GM23338 (cell line): ENCODE results near the gene DNAJB8. TPM values are rescaled to one million over a fixed set of nuclear protein-coding genes. Genes with fewer than 3 reads are reported as not detected.

Source experiments
- ATAC-seq: fragments of 200-7000 bp; cut with Tn5 transposase; 3 replicates; pipeline ENCODE4 v1.9.1; 2020
- DNase-seq: peaks from one replicate; pipeline ENCODE4 v3.0.0-alpha.2; 2015; ENCODE audit warnings: low spot score
- H2AFZ ChIP-seq: fragments of 200-600 bp; sonication (generic); 2 replicates; pipeline ENCODE4 v1.8.0; 2016; ENCODE audit warnings: antibody characterized with exemption, mild to moderate bottlenecking, moderate library complexity
- H3F3A ChIP-seq: fragments of 200-600 bp; sonication (generic); replicated peaks from 2 replicates; pipeline ENCODE4 v1.8.0; 2017; ENCODE audit warnings: antibody characterized with exemption, mixed run types, low read depth
- H3K27ac ChIP-seq: fragments of 200-600 bp; sonication (generic); 2 replicates; pipeline ENCODE4 v1.6.1; 2016; ENCODE audit warnings: low read depth
- H3K27me3 ChIP-seq: fragments of 200-600 bp; sonication (generic); 2 replicates; pipeline ENCODE4 v1.8.0; 2016; ENCODE audit warnings: mild to moderate bottlenecking, mixed run types, moderate library complexity; ENCODE audit not compliant: insufficient read depth
- H3K36me3 ChIP-seq: fragments of 200-600 bp; sonication (generic); 2 replicates; pipeline ENCODE4 v1.8.0; 2016; ENCODE audit warnings: mild to moderate bottlenecking; ENCODE audit not compliant: insufficient read depth
- H3K4me1 ChIP-seq: fragments of 200-600 bp; sonication (generic); 2 replicates; pipeline ENCODE4 v1.8.0; 2016; ENCODE audit warnings: mild to moderate bottlenecking, moderate library complexity; ENCODE audit not compliant: insufficient read depth
- H3K4me2 ChIP-seq: fragments of 200-600 bp; sonication (generic); 2 replicates; pipeline ENCODE4 v1.7.1; 2017; ENCODE audit warnings: mixed run types
- H3K4me3 ChIP-seq: fragments of 200-600 bp; sonication (generic); 2 replicates; pipeline ENCODE4 v1.6.1; 2016; ENCODE audit warnings: mixed run types
- H3K79me2 ChIP-seq: fragments of 200-600 bp; sonication (generic); replicated peaks from 2 replicates; pipeline ENCODE4 v1.8.0; 2017; ENCODE audit warnings: mild to moderate bottlenecking; ENCODE audit not compliant: insufficient read depth
- H3K9me2 ChIP-seq: fragments of 200-600 bp; sonication (generic); 2 replicates; pipeline ENCODE4 v1.8.0; 2017; ENCODE audit not compliant: insufficient read depth
- H4K20me1 ChIP-seq: fragments of 200-600 bp; sonication (generic); replicated peaks from 2 replicates; pipeline ENCODE4 v1.8.0; 2017; ENCODE audit warnings: mild to moderate bottlenecking; ENCODE audit not compliant: insufficient read depth
- H3K27ac Mint-ChIP-seq: 2 replicates; pipeline ENCODE4 v1.8.0; 2020; ENCODE audit warnings: inconsistent platforms, mild to moderate bottlenecking, moderate library complexity, mixed read lengths
- H3K27me3 Mint-ChIP-seq: 3 replicates; pipeline ENCODE4 v1.8.0; 2022; ENCODE audit warnings: low read depth, mild to moderate bottlenecking, moderate library complexity, mixed read lengths, inconsistent platforms; ENCODE audit not compliant: insufficient read depth, poor library complexity
- H3K36me3 Mint-ChIP-seq: 3 replicates; pipeline ENCODE4 v1.8.0; 2021; ENCODE audit warnings: low read depth, mild to moderate bottlenecking, inconsistent platforms, moderate library complexity, mixed read lengths
- H3K4me1 Mint-ChIP-seq: 3 replicates; pipeline ENCODE4 v1.8.0; 2020; ENCODE audit warnings: mild to moderate bottlenecking, inconsistent platforms, mixed read lengths
- H3K4me3 Mint-ChIP-seq: 3 replicates; pipeline ENCODE4 v1.8.0; 2021; ENCODE audit warnings: moderate library complexity, mild to moderate bottlenecking, inconsistent platforms, mixed read lengths
- H3K9me3 Mint-ChIP-seq: 3 replicates; pipeline ENCODE4 v1.8.0; 2020; ENCODE audit warnings: moderate library complexity, mild to moderate bottlenecking, inconsistent platforms, mixed read lengths
- CREB1 ChIP-seq: fragments of 250-450 bp; sonication (Bioruptor Pico); IDR thresholded peaks from 2 replicates; pipeline ENCODE4 v1.5.0; 2020; ENCODE audit warnings: low read depth, mild to moderate bottlenecking, moderate library complexity
- ETS1 ChIP-seq: IDR thresholded peaks from 2 replicates; pipeline ENCODE4 v1.6.1; 2016; ENCODE audit warnings: antibody characterized with exemption
- EZH2 ChIP-seq: fragments of 200-600 bp; sonication (generic); IDR thresholded peaks from one replicate; pipeline ENCODE4 v1.8.0; 2017; ENCODE audit warnings: antibody characterized with exemption, mild to moderate bottlenecking, low read depth; ENCODE audit not compliant: unreplicated experiment
- EZH2phosphoT487 ChIP-seq: fragments of 200-600 bp; sonication (generic); IDR thresholded peaks from one replicate; pipeline ENCODE4 v1.8.1; 2018; ENCODE audit warnings: antibody characterized with exemption; ENCODE audit not compliant: unreplicated experiment
- JUNB ChIP-seq: IDR thresholded peaks from one replicate; pipeline ENCODE4 v1.6.1; 2016; ENCODE audit warnings: antibody characterized with exemption; ENCODE audit not compliant: unreplicated experiment
- NANOG ChIP-seq: IDR thresholded peaks from 2 replicates; pipeline ENCODE4 v1.6.1; 2016; ENCODE audit warnings: antibody characterized with exemption, borderline replicate concordance
- POLR2AphosphoS5 ChIP-seq: IDR thresholded peaks from 2 replicates; pipeline ENCODE4 v1.6.1; 2016; ENCODE audit warnings: antibody characterized with exemption, low read depth
- REST ChIP-seq: IDR thresholded peaks from one replicate; pipeline ENCODE4 v1.6.1; 2018; ENCODE audit warnings: antibody characterized with exemption; ENCODE audit not compliant: unreplicated experiment
- STAT1 ChIP-seq: IDR thresholded peaks from one replicate; pipeline ENCODE4 v1.6.1; 2016; ENCODE audit warnings: antibody characterized with exemption; ENCODE audit not compliant: unreplicated experiment
- ZNF114 ChIP-seq: fragments of 250-450 bp; sonication (Bioruptor Pico); IDR thresholded peaks from 2 replicates; pipeline ENCODE4 v1.5.0; 2020; ENCODE audit warnings: mild to moderate bottlenecking, moderate library complexity
- ZNF331 ChIP-seq: fragments of 250-450 bp; sonication (Bioruptor Pico); IDR thresholded peaks from 2 replicates; pipeline ENCODE4 v1.5.0; 2020; ENCODE audit warnings: low read depth, mild to moderate bottlenecking, moderate library complexity
- ZNF462 ChIP-seq: fragments of 250-450 bp; sonication (Bioruptor Pico); IDR thresholded peaks from 2 replicates; pipeline ENCODE4 v1.5.0; 2020; ENCODE audit warnings: mild to moderate bottlenecking, moderate library complexity
- polyA plus RNA-seq: library from polyadenylated mRNA; unstranded; fragments of >200 nt; fragmentation: Nextera tagmentation; extraction: Ambion mirVana; gene quantifications from 2 replicates; pipeline ENCODE4 v1.2.1, GENCODE V29; 2016
- total RNA-seq: library from RNA; depleted of rRNA; stranded (reverse); fragments of >200 nt; shearing (Covaris generic); gene quantifications from 2 replicates; pipeline ENCODE4 v1.2.3, GENCODE V29; 2014
- TF ChIP-seq, protein P1 (sequence below), 2 experiments: fragments of 200-600 bp in 1 of 2; sonication (generic) in 1 of 2; conservative IDR thresholded peaks; 2 replicates each; pipeline versions ENCODE4 v1.5.1 to v1.6.1; 2016 to 2017; ENCODE audit warnings: antibody characterized with exemption in 2 of 2, low read depth in 2 of 2, mild to moderate bottlenecking in 2 of 2, moderate library complexity in 1 of 2

DNAJB8 gene
- total and polyA plus RNA-seq, 2 experiments from 2014 or later, result not detected

DNA sequence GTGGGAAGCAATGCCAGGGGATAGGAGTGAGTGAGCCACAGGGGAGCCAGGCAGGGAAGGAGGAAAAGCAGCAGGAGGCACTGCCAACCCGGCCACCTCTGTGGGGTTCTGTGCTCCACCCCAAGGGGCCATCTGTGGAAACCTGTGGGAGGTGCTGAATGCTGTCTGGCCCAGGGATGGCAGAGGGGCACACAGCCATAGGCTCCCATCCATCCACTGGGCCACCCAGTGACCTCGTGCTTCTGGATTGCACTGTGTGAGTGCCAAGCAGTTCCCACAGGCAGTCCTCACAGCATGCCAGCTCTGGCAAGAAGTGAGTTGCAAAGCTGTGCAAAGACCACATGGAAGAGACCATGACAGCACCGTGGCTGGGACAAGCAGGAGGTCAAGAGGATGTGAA lies 27.5 kb downstream of the DNAJB8 start:
- H2AFZ ChIP-seq, result no peak overlapping the region
- Mint-ChIP-seq H3K27me3 (peaks cover 25% of the 10 kb centered on the region), H3K9me3 (no peaks in the 10 kb centered on the region), H3K27ac (no peak overlapping the region), H3K36me3 (no peaks in the 10 kb centered on the region), H3K4me1 (peaks cover 18% of the 10 kb centered on the region), H3K4me3 (no peak overlapping the region)
- peaks cover 12% of the 10 kb centered on the region; the same call in 1 of the 2 replicates for H3K4me1 ChIP-seq
- ATAC-seq (no peak), DNase-seq (no peak)
- H4K20me1 ChIP-seq, result no peaks in the 10 kb centered on the region
- H3K79me2 ChIP-seq, result no peaks in the 10 kb centered on the region
- H3K36me3 ChIP-seq, result no peaks in the 10 kb centered on the region
- TF ChIP-seq ZNF331 (CRISPR knock-in tag) (no peak), CREB1 (CRISPR knock-in tag) (no peak), ZNF114 (no peak), ETS1 (no peak), NANOG (no peak), STAT1 (no peak), REST (no peak), EZH2 (no peak), EZH2phosphoT487 (no peak), POLR2AphosphoS5 (no peak), JUNB (no peak), ZNF462 (CRISPR knock-in tag) (no peak)
- TF ChIP-seq, protein P1, sequence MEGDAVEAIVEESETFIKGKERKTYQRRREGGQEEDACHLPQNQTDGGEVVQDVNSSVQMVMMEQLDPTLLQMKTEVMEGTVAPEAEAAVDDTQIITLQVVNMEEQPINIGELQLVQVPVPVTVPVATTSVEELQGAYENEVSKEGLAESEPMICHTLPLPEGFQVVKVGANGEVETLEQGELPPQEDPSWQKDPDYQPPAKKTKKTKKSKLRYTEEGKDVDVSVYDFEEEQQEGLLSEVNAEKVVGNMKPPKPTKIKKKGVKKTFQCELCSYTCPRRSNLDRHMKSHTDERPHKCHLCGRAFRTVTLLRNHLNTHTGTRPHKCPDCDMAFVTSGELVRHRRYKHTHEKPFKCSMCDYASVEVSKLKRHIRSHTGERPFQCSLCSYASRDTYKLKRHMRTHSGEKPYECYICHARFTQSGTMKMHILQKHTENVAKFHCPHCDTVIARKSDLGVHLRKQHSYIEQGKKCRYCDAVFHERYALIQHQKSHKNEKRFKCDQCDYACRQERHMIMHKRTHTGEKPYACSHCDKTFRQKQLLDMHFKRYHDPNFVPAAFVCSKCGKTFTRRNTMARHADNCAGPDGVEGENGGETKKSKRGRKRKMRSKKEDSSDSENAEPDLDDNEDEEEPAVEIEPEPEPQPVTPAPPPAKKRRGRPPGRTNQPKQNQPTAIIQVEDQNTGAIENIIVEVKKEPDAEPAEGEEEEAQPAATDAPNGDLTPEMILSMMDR (conservative IDR thresholded peaks at IDR 0.05; ENCODE audit: low read depth in 2 of 2), result no peak
- H3K27me3 ChIP-seq, result peaks cover 6% of the 10 kb centered on the region
- H3K4me3 ChIP-seq, result no peak overlapping the region
- no peaks in the 10 kb centered on the region for H3F3A ChIP-seq
- no peaks in the 10 kb centered on the region for H3K9me2 ChIP-seq
- no peak overlapping the region for H3K27ac ChIP-seq
- no peak overlapping the region for H3K4me2 ChIP-seq
